Keratinocyte (primary cell): ENCODE measurements around the gene PMEPA1. TPM values are rescaled to one million over a fixed set of nuclear protein-coding genes. Genes with fewer than 3 reads are reported as not detected.

Source experiments
- DNase-seq: peaks from one replicate; pipeline ENCODE4 v3.0.0-alpha.2; 2011; ENCODE audit warnings: low read depth, missing footprints, low spot score
- FAIRE-seq: peaks from 2 replicates; lab custom pipeline; 2011; peaks lifted over from hg19 to GRCh38; lab: Jason Lieb, UNC
- H2AFZ ChIP-seq: 2 replicates; pipeline ENCODE4 v1.6.0; 2012; ENCODE audit warnings: low read length, control low read depth, inconsistent platforms; ENCODE audit not compliant: control insufficient read depth
- H3K27ac ChIP-seq: 2 replicates; pipeline ENCODE4 v1.5.1; 2011; ENCODE audit warnings: low read length; ENCODE audit not compliant: control insufficient read depth, insufficient read depth
- H3K27me3 ChIP-seq: 3 replicates; pipeline ENCODE4 v1.6.0; 2011; ENCODE audit warnings: low read length; ENCODE audit not compliant: control insufficient read depth, insufficient read depth; ENCODE audit errors: extremely low read depth
- H3K36me3 ChIP-seq, 2 experiments: 2 replicates in 1 of 2; 3 replicates in 1 of 2; pipeline ENCODE4 v1.5.1; 2011; ENCODE audit warnings: low read length in 2 of 2, mild to moderate bottlenecking in 1 of 2; ENCODE audit not compliant: control insufficient read depth in 2 of 2, insufficient read depth in 2 of 2; ENCODE audit errors: extremely low read depth in 1 of 2
- H3K4me1 ChIP-seq: 3 replicates; pipeline ENCODE4 v1.5.1; 2011; ENCODE audit warnings: low read length; ENCODE audit not compliant: control insufficient read depth, insufficient read depth; ENCODE audit errors: extremely low read depth
- H3K4me2 ChIP-seq: 3 replicates; pipeline ENCODE4 v1.6.0; 2011; ENCODE audit warnings: low read depth, low read length; ENCODE audit not compliant: control insufficient read depth, insufficient read depth; ENCODE audit errors: extremely low read depth
- H3K4me3 ChIP-seq, 3 experiments: fragments of 200-600 bp in 1 of 3; sonication (generic) in 1 of 3; 2 replicates in 2 of 3; 3 replicates in 1 of 3; pipeline ENCODE4 v1.5.1; 2011 to 2016; ENCODE audit warnings: low read length in 3 of 3, mild to moderate bottlenecking in 3 of 3, control low read depth in 2 of 3, inconsistent platforms in 1 of 3, low read depth in 1 of 3, mixed read lengths in 1 of 3, mixed run types in 1 of 3, moderate library complexity in 1 of 3; ENCODE audit not compliant: control insufficient read depth in 2 of 3, insufficient read depth in 2 of 3; ENCODE audit errors: extremely low read depth in 1 of 3
- H3K79me2 ChIP-seq: 2 replicates; pipeline ENCODE4 v1.6.0; 2012; ENCODE audit warnings: low read length; ENCODE audit not compliant: control insufficient read depth, insufficient read depth
- H3K9ac ChIP-seq: 3 replicates; pipeline ENCODE4 v1.6.0; 2011; ENCODE audit warnings: low read length; ENCODE audit not compliant: control insufficient read depth, insufficient read depth; ENCODE audit errors: extremely low read depth
- H3K9me1 ChIP-seq: 3 replicates; pipeline ENCODE4 v1.6.0; 2011; ENCODE audit warnings: low read length; ENCODE audit not compliant: control insufficient read depth, insufficient read depth; ENCODE audit errors: extremely low read depth
- H3K9me3 ChIP-seq: 2 replicates; pipeline ENCODE4 v1.5.1; 2012; ENCODE audit warnings: low read depth, low read length; ENCODE audit not compliant: control insufficient read depth
- H4K20me1 ChIP-seq: 3 replicates; pipeline ENCODE4 v1.6.0; 2011; ENCODE audit warnings: low read length; ENCODE audit not compliant: control insufficient read depth, insufficient read depth; ENCODE audit errors: extremely low read depth
- CTCF ChIP-seq, 3 experiments: IDR thresholded peaks in 1 of 3; conservative IDR thresholded peaks in 1 of 3; optimal IDR thresholded peaks in 1 of 3; 2 replicates in 2 of 3; 3 replicates in 1 of 3; pipeline versions ENCODE3 to v1.5.1; 2011; ENCODE audit warnings: low read length in 3 of 3, mild to moderate bottlenecking in 3 of 3, moderate library complexity in 2 of 3, control low read depth in 1 of 3, inconsistent platforms in 1 of 3; ENCODE audit not compliant: insufficient read depth in 2 of 3; ENCODE audit errors: extremely low read depth in 1 of 3
- EZH2 ChIP-seq: IDR thresholded peaks from one replicate; pipeline ENCODE4 v1.6.1; 2012; ENCODE audit warnings: inconsistent platforms, mild to moderate bottlenecking, low read length, moderate library complexity
- dilution Hi-C: fragments of 300-500 bp; cut with MboI; formaldehyde crosslinking; loops from one replicate; pipeline ENCODE4 v1.7.0; 2020; ENCODE audit warnings: low sequenced_read_pairs; ENCODE audit not compliant: extremely low pct_ligation_motif_present
- polyA plus RNA-seq, 5 experiments: library from polyadenylated mRNA; depleted of rRNA in 3 of 5; stranded (reverse) in 3 of 5; stranded (forward) in 1 of 5; unstranded in 1 of 5; fragments of >200 nt; gene quantifications; 1 replicate in 1 of 5; 2 replicates in 3 of 5; 3 replicates in 1 of 5; pipeline versions ENCODE4 v1.2.1 to v1.2.3, GENCODE V29; 2011 to 2012; ENCODE audit warnings: missing spikeins in 2 of 5, low read depth in 1 of 5, low replicate concordance in 1 of 5

Gene PMEPA1
- polyA plus RNA-seq, 1 donor (not counting 4 experiments of a cell fraction or from before 2014, with no cell fraction given), result 29.0 TPM

GRCh38 chr20:57695012-57695411 is 14.8 kb downstream of the PMEPA1 start:
- DNase-seq (peak; percentile 77), FAIRE-seq (peak; percentile 94)
- Histone ChIP-seq H3K36me3 (peaks cover 6 to 31% of the 10 kb centered on the region in 2 experiments), H3K79me2 (peaks cover 78% of the 10 kb centered on the region), H2AFZ (no peak overlapping the region), H3K9ac (peak overlapping the region; percentile 67), H3K27ac (peak overlapping the region; percentile 90), H3K4me1 (peaks cover 97% of the 10 kb centered on the region), H3K9me3 (no peaks in the 10 kb centered on the region), H4K20me1 (no peaks in the 10 kb centered on the region), H3K27me3 (no peaks in the 10 kb centered on the region), H3K4me2 (peak overlapping the region; percentile 55), H3K9me1 (peaks cover 6% of the 10 kb centered on the region), H3K4me3 (no peak overlapping the region)
- dilution Hi-C loops, result no loop called here
- TF ChIP-seq EZH2, result no peak
- TF ChIP-seq CTCF (optimal IDR thresholded peaks at IDR 0.05 in 1 of 3, IDR thresholded peaks at IDR 0.05 in 1 of 3, conservative IDR thresholded peaks at IDR 0.05 in 1 of 3; ENCODE audit: extremely low read depth in 1 of 3, insufficient read depth in 2 of 3, low read length in 3 of 3), result no peak

- TF ChIP-seq CTCF (optimal IDR thresholded peaks at IDR 0.05 in 1 of 3, IDR thresholded peaks at IDR 0.05 in 1 of 3, conservative IDR thresholded peaks at IDR 0.05 in 1 of 3; ENCODE audit: extremely low read depth in 1 of 3, insufficient read depth in 2 of 3, low read length in 3 of 3), result no peak
- TF ChIP-seq EZH2, result no peak
- Histone ChIP-seq H2AFZ (no peak overlapping the region), H3K4me1 (peaks cover 97% of the 10 kb centered on the region), H3K79me2 (peaks cover 78% of the 10 kb centered on the region), H3K9me3 (no peaks in the 10 kb centered on the region), H3K4me2 (peak overlapping the region; percentile 47), H3K4me3 (peak overlapping the region in 1 of 3 experiments; percentile 21), H3K36me3 (peaks cover 9 to 30% of the 10 kb centered on the region in 2 experiments), H3K9ac (peak overlapping the region; percentile 47), H3K27me3 (no peaks in the 10 kb centered on the region), H3K27ac (peak overlapping the region; percentile 90), H3K9me1 (peaks cover 6% of the 10 kb centered on the region), H4K20me1 (no peaks in the 10 kb centered on the region)
- dilution Hi-C loops, result no loop called here
- no peak for FAIRE-seq
- no peak for DNase-seq
These were observed 15.3 kb downstream of the PMEPA1 start for GRCh38 chr20:57694481-57694880.
